HG02678 (cell line): ENCODE data around the gene NRIP2.

Experiments used
- ATAC-seq: cut with Tn5 transposase; IDR thresholded peaks from one replicate; pipeline ENCODE4 v1.9.1; 2021; ENCODE audit warnings: mild to moderate bottlenecking, moderate library complexity; ENCODE audit not compliant: unreplicated experiment

NRIP2 gene

GRCh38 chr12:2776129-2776806 is 58.6 kb downstream of the NRIP2 start:
- no peak for ATAC-seq

GRCh38 chr12:2775431-2775830 is 59.4 kb downstream of the NRIP2 start:
- no peak for ATAC-seq
